Pancreas (tissue), 10 donors: ENCODE data around the gene THSD7B. TPM values are rescaled to one million over a fixed set of nuclear protein-coding genes. Genes with fewer than 3 reads are reported as not detected.

ENCODE experiments used
- ATAC-seq, 4 donors: fragments of 200-7000 bp; cut with Tn5 transposase; one replicate each; pipeline versions ENCODE4 v1.8.0 to v1.9.1; 2020; ENCODE audit warnings: mild to moderate bottlenecking in 4 of 4, moderate library complexity in 4 of 4
- DNase-seq, 6 donors: peaks; one replicate each; pipeline ENCODE4 v3.0.0-alpha.2; 2020
- FAIRE-seq: peaks from 2 replicates; lab custom pipeline; 2012; peaks lifted over from hg19 to GRCh38; lab: Jason Lieb, UNC
- H3K27ac ChIP-seq, 4 donors: fragments of 200-600 bp; sonication (generic); 1 replicate in 3 of 4; 2 replicates in 1 of 4; pipeline versions ENCODE4 v1.5.0 to v1.8.0; 2020
- H3K27me3 ChIP-seq, 4 donors: fragments of 200-600 bp; one replicate each; pipeline ENCODE4 v1.8.0; 2021
- H3K36me3 ChIP-seq, 3 donors: fragments of 200-600 bp; sonication (generic) in 1 of 3; one replicate each; pipeline versions ENCODE4 v1.5.0 to v1.8.0; 2020 to 2021
- H3K4me1 ChIP-seq, 3 donors: fragments of 200-600 bp; one replicate each; pipeline ENCODE4 v1.8.0; 2021
- H3K4me3 ChIP-seq, 4 donors: fragments of 200-600 bp; sonication (generic) in 2 of 4; one replicate each; pipeline versions ENCODE4 v1.5.0 to v1.8.0; 2020 to 2021
- H3K9me3 ChIP-seq, 4 donors: fragments of 200-600 bp; one replicate each; pipeline ENCODE4 v1.8.0; 2021
- WGBS, 2 donors: extraction: QIAGEN DNeasy Blood & Tissue Kit; methylation state at CpG; one replicate each; pipeline ENCODE4 v1.1.7; 2013; 5-methylcytosine and 5-hydroxymethylcytosine counted together
- intact Hi-C, 3 donors: fragments of 100-400 bp; cut with DNase I; formaldehyde crosslinking; loops; one replicate each; pipeline versions ENCODE4 v1.11.1 to v1.14.2; 2022
- polyA plus RNA-seq, 2 donors: library from polyadenylated mRNA; stranded (reverse); fragments of 200-250 nt; gene quantifications; one replicate each; pipeline ENCODE4 v1.2.3, GENCODE V29; 2013
- total RNA-seq, 6 donors: library from RNA; stranded (reverse); fragmentation: NEBNext Ultra II Directional in 4 of 6; extraction: Animal tissue kit (Norgen Biotek cat#: 25700) in 4 of 6; gene quantifications; one replicate each; pipeline versions ENCODE4 v1.2.1 to v1.2.4, GENCODE V29; 2021 to 2023
- TF ChIP-seq, protein P1 (sequence below), 4 donors: fragments of 200-600 bp; sonication (generic) in 3 of 4; IDR thresholded peaks; one replicate each; pipeline versions ENCODE4 v1.5.0 to v1.8.0; 2021; ENCODE audit warnings: antibody characterized with exemption in 4 of 4
- donor health status: healthy with polysubstance abuse.
- donor health status: DM: no; HTN: no; CAD: no; lungs with moderate emphysema.
- donor health status: DM: no; HTN: no; CAD: no.
- donor health status: control.
- donor health status: control.
- donor health status: Bipolar disorder and iron deficiency.
- donor health status: DM: yes; HTN: yes; CAD: no.
- donor health status: DM: no; HTN: no; CAD: no.
- donor health status: DM: no; HTN: no; CAD: no.
- donor health status: DM: yes; HTN: yes; CAD: no.

THSD7B gene
- total and polyA plus RNA-seq, 8 donors = 0.02 to 0.18 (median 0.07) TPM; not detected in 4

DNA sequence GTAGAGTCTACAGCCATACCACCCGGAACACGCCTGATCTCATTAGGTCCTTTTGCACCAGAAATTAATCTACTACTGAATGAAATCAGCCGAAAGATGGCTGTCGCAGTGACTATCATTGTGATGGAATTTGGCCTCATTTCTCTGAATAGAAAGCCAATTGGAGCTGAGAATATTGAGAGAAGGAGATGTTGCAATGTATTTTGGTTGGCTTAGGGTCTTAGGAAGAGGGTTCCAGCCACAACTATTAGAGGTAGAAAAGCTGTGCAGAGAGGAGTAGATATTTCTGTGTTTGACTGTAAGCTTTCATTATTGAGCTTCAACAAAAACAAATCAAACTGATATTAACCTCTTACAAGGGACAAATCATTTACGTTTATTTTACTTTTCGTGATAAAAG is 98.1 kb downstream of the THSD7B start:
- Histone ChIP-seq H3K27me3 (no peaks in the 10 kb centered on the region), H3K27ac (no peak overlapping the region), H3K4me1 (no peaks in the 10 kb centered on the region), H3K4me3 (no peak overlapping the region), H3K36me3 (no peaks in the 10 kb centered on the region), H3K9me3 (no peaks in the 10 kb centered on the region)
- 61 to 76% methylated on average over 6 of the region's 6 CpGs for WGBS, 2 donors
- TF ChIP-seq, protein P1, sequence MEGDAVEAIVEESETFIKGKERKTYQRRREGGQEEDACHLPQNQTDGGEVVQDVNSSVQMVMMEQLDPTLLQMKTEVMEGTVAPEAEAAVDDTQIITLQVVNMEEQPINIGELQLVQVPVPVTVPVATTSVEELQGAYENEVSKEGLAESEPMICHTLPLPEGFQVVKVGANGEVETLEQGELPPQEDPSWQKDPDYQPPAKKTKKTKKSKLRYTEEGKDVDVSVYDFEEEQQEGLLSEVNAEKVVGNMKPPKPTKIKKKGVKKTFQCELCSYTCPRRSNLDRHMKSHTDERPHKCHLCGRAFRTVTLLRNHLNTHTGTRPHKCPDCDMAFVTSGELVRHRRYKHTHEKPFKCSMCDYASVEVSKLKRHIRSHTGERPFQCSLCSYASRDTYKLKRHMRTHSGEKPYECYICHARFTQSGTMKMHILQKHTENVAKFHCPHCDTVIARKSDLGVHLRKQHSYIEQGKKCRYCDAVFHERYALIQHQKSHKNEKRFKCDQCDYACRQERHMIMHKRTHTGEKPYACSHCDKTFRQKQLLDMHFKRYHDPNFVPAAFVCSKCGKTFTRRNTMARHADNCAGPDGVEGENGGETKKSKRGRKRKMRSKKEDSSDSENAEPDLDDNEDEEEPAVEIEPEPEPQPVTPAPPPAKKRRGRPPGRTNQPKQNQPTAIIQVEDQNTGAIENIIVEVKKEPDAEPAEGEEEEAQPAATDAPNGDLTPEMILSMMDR (IDR thresholded peaks at IDR 0.05) = no peak
- no peak for DNase-seq
- no peak for FAIRE-seq
- no peak for ATAC-seq
- intact Hi-C loops = no loop called here

DNA sequence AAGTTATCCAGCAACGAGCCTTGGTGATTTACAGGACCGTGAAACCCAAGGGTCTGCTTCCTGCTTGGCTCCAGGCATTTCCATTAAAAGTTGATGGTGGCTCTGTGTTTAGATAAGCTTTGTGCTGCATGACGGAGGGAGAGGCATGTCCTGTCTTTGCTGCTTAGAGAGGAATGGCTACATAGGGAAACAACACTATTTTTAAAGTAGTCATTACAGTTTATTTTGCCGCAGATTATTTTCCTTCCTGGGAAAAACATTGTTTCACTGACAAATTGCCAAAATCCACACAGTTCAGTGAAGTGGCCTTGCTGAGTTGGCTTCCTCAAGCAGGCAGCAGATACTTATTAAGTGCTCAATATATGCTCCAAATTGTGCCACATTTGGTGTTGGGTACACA is 98.5 kb downstream of the THSD7B start:
- intact Hi-C loops = no loop called here
- Histone ChIP-seq H3K36me3 (no peaks in the 10 kb centered on the region), H3K4me3 (no peak overlapping the region), H3K4me1 (no peaks in the 10 kb centered on the region), H3K27me3 (no peaks in the 10 kb centered on the region), H3K27ac (no peak overlapping the region), H3K9me3 (no peaks in the 10 kb centered on the region)
- FAIRE-seq (no peak), DNase-seq (no peak), ATAC-seq (no peak)
- 31 to 44% methylated on average over 4 of the region's 4 CpGs for WGBS, 2 donors
- TF ChIP-seq, protein P1 (IDR thresholded peaks at IDR 0.05) = no peak

DNA sequence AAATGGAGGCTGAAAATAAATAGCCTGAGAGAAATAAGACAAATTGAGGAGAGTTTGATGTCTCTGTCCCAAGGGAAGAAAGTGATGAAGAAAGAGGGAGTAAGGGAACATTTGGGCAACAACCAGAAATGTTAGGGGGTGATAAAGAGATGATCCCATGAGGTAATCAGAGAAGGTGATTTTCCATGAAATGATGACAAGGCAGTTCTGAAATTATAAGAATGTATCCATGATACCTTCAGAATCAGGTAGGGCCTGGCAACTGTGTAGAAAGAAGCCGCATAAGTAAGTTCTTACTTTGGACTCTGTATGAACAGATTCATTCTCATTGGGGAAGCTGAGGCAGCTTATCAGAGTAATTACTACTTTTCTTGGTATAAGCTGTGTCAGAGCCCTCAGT is 106.1 kb downstream of the THSD7B start:
- H3K9me3 ChIP-seq = no peaks in the 10 kb centered on the region
- no peak overlapping the region for H3K27ac ChIP-seq
- H3K36me3 ChIP-seq = no peaks in the 10 kb centered on the region
- H3K27me3 ChIP-seq = no peaks in the 10 kb centered on the region
- no peak for ATAC-seq
- TF ChIP-seq, protein P1 (IDR thresholded peaks at IDR 0.05) = no peak
- DNase-seq = no peak
- intact Hi-C loops = no loop called here
- no peaks in the 10 kb centered on the region for H3K4me1 ChIP-seq
- 90 to 96% methylated on average over 1 of the region's 1 CpG for WGBS, 2 donors
- no peak for FAIRE-seq
- H3K4me3 ChIP-seq = no peak overlapping the region

DNA sequence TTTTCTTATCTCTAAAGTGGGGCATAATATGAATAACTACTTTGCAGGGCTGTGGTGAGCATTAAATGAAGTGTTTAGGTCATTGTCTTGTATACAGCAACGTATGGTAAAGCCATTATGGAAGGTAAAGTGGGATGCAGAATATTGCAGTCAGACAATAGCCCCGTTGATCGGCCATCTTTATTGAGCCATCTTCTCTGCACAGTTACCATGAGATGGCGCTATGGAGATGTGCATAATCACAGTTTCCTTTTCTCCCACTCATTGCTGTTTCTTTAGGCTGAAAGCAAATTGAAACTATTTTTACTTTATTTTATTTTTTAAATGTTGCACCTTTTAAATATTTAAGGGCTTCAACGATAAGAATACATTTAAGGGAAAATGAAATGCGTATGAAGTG is 108.9 kb downstream of the THSD7B start:
- Histone ChIP-seq H3K36me3 (no peaks in the 10 kb centered on the region), H3K9me3 (no peaks in the 10 kb centered on the region), H3K27ac (no peak overlapping the region), H3K27me3 (no peaks in the 10 kb centered on the region), H3K4me1 (no peaks in the 10 kb centered on the region), H3K4me3 (no peak overlapping the region)
- TF ChIP-seq, protein P1 (IDR thresholded peaks at IDR 0.05) = no peak
- ATAC-seq = no peak
- no peak for FAIRE-seq
- WGBS, 2 donors = 38 to 45% methylated on average over 6 of the region's 6 CpGs
- DNase-seq = no peak
- intact Hi-C loops = no loop called here

DNA sequence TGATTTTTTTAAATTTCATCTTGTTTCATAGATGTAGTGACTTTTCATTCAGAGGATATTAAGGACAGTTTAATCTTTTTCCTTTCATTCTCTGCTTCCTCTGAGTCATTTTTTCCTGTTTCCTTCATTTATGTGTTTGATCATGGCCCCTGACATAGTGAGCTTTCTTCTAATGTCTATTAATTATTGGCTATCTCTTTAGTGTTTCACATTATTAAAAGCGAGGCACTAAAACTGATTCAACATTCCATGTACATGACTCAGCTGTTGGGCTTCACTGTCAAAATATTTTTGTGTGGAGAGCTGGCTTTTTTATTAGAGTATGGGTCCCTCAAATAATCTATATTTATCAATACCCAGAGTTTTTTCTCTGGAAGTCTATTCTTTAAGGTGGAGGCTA is 125.8 kb downstream of the THSD7B start:
- DNase-seq (no peak), FAIRE-seq (no peak), ATAC-seq (no peak)
- Histone ChIP-seq H3K4me1 (no peaks in the 10 kb centered on the region), H3K27ac (no peak overlapping the region), H3K9me3 (no peaks in the 10 kb centered on the region), H3K36me3 (no peaks in the 10 kb centered on the region), H3K27me3 (peaks cover 0 to 3% (median 0%) of the 10 kb centered on the region in 4 donors), H3K4me3 (no peak overlapping the region)
- 39 to 58% methylated on average over 1 of the region's 1 CpG for WGBS, 2 donors
- intact Hi-C loops = no loop called here
- TF ChIP-seq, protein P1 (IDR thresholded peaks at IDR 0.05) = no peak
